GM12878 (cell line): Measurements from ENCODE around the gene MPHOSPH6. TPM values are rescaled to one million over a fixed set of nuclear protein-coding genes. Genes with fewer than 3 reads are reported as not detected.

Source experiments
- ATAC-seq: fragments of 200-7000 bp; cut with Tn5 transposase; 3 replicates; pipeline ENCODE4 v1.9.1; 2020; ENCODE audit warnings: mild to moderate bottlenecking, moderate library complexity
- BruUV-seq: library from RNA; stranded (reverse); fragments of 400-500 nt; replicated peaks from 2 replicates; lab custom pipeline; 2021; lab: Mats Ljungman, UMichigan
- CTCF ChIA-PET: fragments of 300-600 bp; sonication (Branson Sonifier 250); formaldehyde crosslinking; extraction: SDS; loops from one replicate; lab custom pipeline; 2021; ENCODE audit warnings: inconsistent platforms; lab: Yijun Ruan, JAX
- POLR2A ChIA-PET: fragments of 350-600 bp; formaldehyde crosslinking; extraction: SDS; loops from one replicate; lab custom pipeline; 2021; ENCODE audit warnings: inconsistent platforms; lab: Charles Lee
- RAD21 ChIA-PET: fragments of 300-600 bp; sonication (Branson Sonifier 250); formaldehyde crosslinking; loops from one replicate; lab custom pipeline; 2023; ENCODE audit warnings: antibody characterized with exemption; ENCODE audit not compliant: unreplicated experiment; lab: Charles Lee
- SMC1A ChIA-PET: fragments of 300-600 bp; sonication (Branson Sonifier 250); formaldehyde crosslinking; loops from one replicate; lab custom pipeline; 2023; ENCODE audit not compliant: unreplicated experiment, uncharacterized antibody; lab: Charles Lee
- DNase-seq: peaks from one replicate; pipeline ENCODE4 v3.0.0-alpha.2; 2011; ENCODE audit warnings: low read depth, low spot score
- FAIRE-seq: peaks from 3 replicates; lab custom pipeline; 2011; peaks lifted over from hg19 to GRCh38; lab: Jason Lieb, UNC
- H2AFZ ChIP-seq: 2 replicates; pipeline ENCODE4 v1.6.0; 2011; ENCODE audit warnings: low read depth, low read length, control low read depth; ENCODE audit not compliant: control insufficient read depth
- H3K27ac ChIP-seq: 2 replicates; pipeline ENCODE4 v1.5.1; 2011; ENCODE audit warnings: control low read depth; ENCODE audit not compliant: control insufficient read depth, insufficient read depth
- H3K27me3 ChIP-seq, 2 experiments: replicated peaks in 1 of 2; 2 replicates each; pipeline versions ENCODE4 v1.6.0 to v1.6.1; 2011; ENCODE audit warnings: low read length in 1 of 2; ENCODE audit not compliant: control insufficient read depth in 2 of 2, insufficient read depth in 2 of 2
- H3K36me3 ChIP-seq, 2 experiments: 2 replicates each; pipeline ENCODE4 v1.5.1; 2011; ENCODE audit warnings: low read length in 1 of 2; ENCODE audit not compliant: control insufficient read depth in 2 of 2, insufficient read depth in 2 of 2
- H3K4me1 ChIP-seq: 2 replicates; pipeline ENCODE4 v1.6.1; 2011; ENCODE audit warnings: mild to moderate bottlenecking, low read length, moderate library complexity, mixed read lengths; ENCODE audit not compliant: control insufficient read depth, insufficient read depth
- H3K4me2 ChIP-seq: 2 replicates; pipeline ENCODE4 v1.6.0; 2011; ENCODE audit warnings: control low read depth; ENCODE audit not compliant: control insufficient read depth, insufficient read depth
- H3K4me3 ChIP-seq: fragments of 200-600 bp; sonication (generic); 2 replicates; pipeline ENCODE4 v1.5.1; 2016
- H3K79me2 ChIP-seq: 2 replicates; pipeline ENCODE4 v1.6.0; 2011; ENCODE audit warnings: low read length; ENCODE audit not compliant: control insufficient read depth, insufficient read depth
- H3K9ac ChIP-seq: 2 replicates; pipeline ENCODE4 v1.8.0; 2011; ENCODE audit warnings: low read length, control low read depth, mixed read lengths; ENCODE audit not compliant: control insufficient read depth, insufficient read depth
- H3K9me3 ChIP-seq: replicated peaks from 3 replicates; pipeline ENCODE4 v1.5.1; 2011; ENCODE audit warnings: mild to moderate bottlenecking, low read length; ENCODE audit not compliant: control insufficient read depth, insufficient read depth
- H4K20me1 ChIP-seq: 2 replicates; pipeline ENCODE4 v1.6.0; 2011; ENCODE audit not compliant: control insufficient read depth, insufficient read depth
- E2F4 ChIP-seq: IDR thresholded peaks from 2 replicates; pipeline ENCODE4 v1.6.1; 2012; ENCODE audit warnings: low read depth, low read length, improper control_type of control experiment
- EP300 ChIP-seq, 2 experiments: fragments of 150-350 bp in 1 of 2; IDR thresholded peaks; 2 replicates each; pipeline ENCODE4 v1.6.1; 2011 to 2012; ENCODE audit warnings: low read depth in 2 of 2, low read length in 2 of 2, borderline replicate concordance in 1 of 2, improper control_type of control experiment in 1 of 2, inconsistent platforms in 1 of 2; ENCODE audit not compliant: control insufficient read depth in 1 of 2
- ETV6 ChIP-seq, 2 experiments: fragments of 450-650 bp in 1 of 2; IDR thresholded peaks in 1 of 2; conservative IDR thresholded peaks in 1 of 2; 2 replicates each; pipeline ENCODE4 v1.6.1; 2014; ENCODE audit warnings: antibody characterized with exemption in 1 of 2, borderline replicate concordance in 1 of 2, low read depth in 1 of 2, mild to moderate bottlenecking in 1 of 2, moderate library complexity in 1 of 2
- LARP7 ChIP-seq: fragments of 450-650 bp; IDR thresholded peaks from 2 replicates; pipeline ENCODE4 v1.6.1; 2017; ENCODE audit warnings: mild to moderate bottlenecking
- STAT3 ChIP-seq: IDR thresholded peaks from 2 replicates; pipeline ENCODE4 v1.6.1; 2011; ENCODE audit warnings: low read depth, low read length, improper control_type of control experiment
- TBL1XR1 ChIP-seq: IDR thresholded peaks from 2 replicates; pipeline ENCODE4 v1.6.1; 2012; ENCODE audit warnings: low read depth, low read length, improper control_type of control experiment
- ZBTB40 ChIP-seq: fragments of 450-650 bp; IDR thresholded peaks from 2 replicates; pipeline ENCODE4 v1.6.1; 2016; ENCODE audit warnings: mild to moderate bottlenecking, moderate library complexity, borderline replicate concordance
- WGBS: methylation state at CpG from one replicate; pipeline ENCODE4 v1.1.6; 2016; ENCODE audit warnings: low lambda C conversion rate; ENCODE audit not compliant: insufficient replicate concordance, insufficient coverage; ENCODE audit errors: missing lambda C conversion rate; 5-methylcytosine and 5-hydroxymethylcytosine counted together
- in situ Hi-C: fragments of 300-500 bp; cut with MboI; formaldehyde crosslinking; loops from 9 replicates; pipeline ENCODE4 v1.14.3; 2018; ENCODE audit warnings: mixed read lengths
- intact Hi-C: fragments of 100-400 bp; cut with micrococcal nuclease; formaldehyde crosslinking; loops from one replicate; pipeline ENCODE4 v1.14.2; 2022; ENCODE audit not compliant: unreplicated experiment
- polyA plus RNA-seq, 11 experiments: library from polyadenylated mRNA; depleted of rRNA in 4 of 11; unstranded in 6 of 11; stranded (reverse) in 5 of 11; fragments of >200 nt; fragmentation: Nextera tagmentation in 4 of 11; fragmentation: Illumina TruSeq in 1 of 11; extraction: Ambion mirVana in 4 of 11; extraction: Trizol in 1 of 11; gene quantifications; 1 replicate in 1 of 11; 2 replicates in 10 of 11; pipeline versions ENCODE4 v1.2.1 to v1.2.3, GENCODE V29; 2011 to 2016; ENCODE audit warnings: inconsistent platforms in 2 of 11, missing spikeins in 2 of 11, low read depth in 1 of 11
- total RNA-seq, 4 experiments: library from RNA; depleted of rRNA in 3 of 4; stranded (reverse); fragments of >200 nt in 3 of 4; fragmentation: Illumina TruSeq in 1 of 4; extraction: Trizol in 1 of 4; gene quantifications; 2 replicates each; pipeline versions ENCODE4 v1.2.1 to v1.2.3, GENCODE V29; 2013 to 2021
- TF ChIP-seq, protein P1 (sequence below): fragments of 450-650 bp; IDR thresholded peaks from 2 replicates; pipeline ENCODE4 v1.6.1; 2018; ENCODE audit warnings: borderline replicate concordance, mild to moderate bottlenecking; ENCODE audit not compliant: partially characterized antibody

Gene MPHOSPH6
- total and polyA plus RNA-seq, 10 of the 15 experiments (the other 5 are each of a cell fraction or from before 2014, with no cell fraction given): 8.9 to 39.6 (median 19.8) TPM

DNA sequence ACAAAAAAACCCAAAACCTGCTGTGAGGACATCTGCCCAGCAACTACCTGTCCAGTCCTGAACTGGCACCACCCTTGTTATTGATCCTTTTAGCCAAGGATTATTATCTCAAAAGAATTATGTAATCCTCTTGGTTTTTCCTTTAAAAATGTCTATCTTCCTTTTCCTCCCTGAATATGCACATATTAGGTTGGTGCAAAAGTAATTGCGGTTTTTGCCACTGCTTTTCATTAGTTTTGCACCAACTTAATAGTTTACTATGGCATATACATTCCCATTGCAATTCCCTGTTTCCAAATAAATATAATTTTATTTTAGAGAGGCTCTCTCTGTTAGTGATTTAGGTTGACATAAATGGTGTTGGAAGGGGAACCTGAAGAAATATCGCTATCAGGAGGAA lies 51.3 kb downstream of the MPHOSPH6 start:
- H2AFZ ChIP-seq: no peak overlapping the region
- no peak overlapping the region for H3K4me3 ChIP-seq
- POLR2A ChIA-PET: no interaction called here
- H4K20me1 ChIP-seq: no peaks in the 10 kb centered on the region
- DNase-seq (no peak), FAIRE-seq (no peak), ATAC-seq (no peak)
- H3K27ac ChIP-seq: no peak overlapping the region
- no peaks in the 10 kb centered on the region for H3K79me2 ChIP-seq
- no peaks in the 10 kb centered on the region for H3K4me1 ChIP-seq
- intact Hi-C loops (no loop called here), in situ Hi-C loops (no loop called here)
- WGBS: 31% methylated on average over 2 of the region's 2 CpGs
- RAD21 ChIA-PET: no interaction called here
- H3K9ac ChIP-seq: no peak overlapping the region
- no peaks in the 10 kb centered on the region for H3K9me3 ChIP-seq
- SMC1A ChIA-PET: no interaction called here
- CTCF ChIA-PET: no interaction called here
- H3K36me3 ChIP-seq: no peaks in the 10 kb centered on the region
- TF ChIP-seq STAT3: no peak
- TF ChIP-seq EP300 (IDR thresholded peaks at IDR 0.05; ENCODE audit: borderline replicate concordance in 1 of 2, control insufficient read depth in 1 of 2, low read depth in 2 of 2, low read length in 2 of 2): no peak
- TF ChIP-seq E2F4: no peak
- no peak for TF ChIP-seq TBL1XR1
- TF ChIP-seq, protein P1, sequence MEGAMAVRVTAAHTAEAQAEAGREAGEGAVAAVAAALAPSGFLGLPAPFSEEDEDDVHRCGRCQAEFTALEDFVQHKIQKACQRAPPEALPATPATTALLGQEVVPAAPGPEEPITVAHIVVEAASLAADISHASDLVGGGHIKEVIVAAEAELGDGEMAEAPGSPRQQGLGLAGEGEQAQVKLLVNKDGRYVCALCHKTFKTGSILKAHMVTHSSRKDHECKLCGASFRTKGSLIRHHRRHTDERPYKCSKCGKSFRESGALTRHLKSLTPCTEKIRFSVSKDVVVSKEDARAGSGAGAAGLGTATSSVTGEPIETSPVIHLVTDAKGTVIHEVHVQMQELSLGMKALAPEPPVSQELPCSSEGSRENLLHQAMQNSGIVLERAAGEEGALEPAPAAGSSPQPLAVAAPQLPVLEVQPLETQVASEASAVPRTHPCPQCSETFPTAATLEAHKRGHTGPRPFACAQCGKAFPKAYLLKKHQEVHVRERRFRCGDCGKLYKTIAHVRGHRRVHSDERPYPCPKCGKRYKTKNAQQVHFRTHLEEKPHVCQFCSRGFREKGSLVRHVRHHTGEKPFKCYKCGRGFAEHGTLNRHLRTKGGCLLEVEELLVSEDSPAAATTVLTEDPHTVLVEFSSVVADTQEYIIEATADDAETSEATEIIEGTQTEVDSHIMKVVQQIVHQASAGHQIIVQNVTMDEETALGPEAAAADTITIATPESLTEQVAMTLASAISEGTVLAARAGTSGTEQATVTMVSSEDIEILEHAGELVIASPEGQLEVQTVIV: no peak
- no peak for TF ChIP-seq ETV6 (conservative IDR thresholded peaks at IDR 0.05 in 1 of 2, IDR thresholded peaks at IDR 0.05 in 1 of 2; ENCODE audit: borderline replicate concordance in 1 of 2, low read depth in 1 of 2)
- TF ChIP-seq ZBTB40: no peak
- no peak for TF ChIP-seq LARP7
- H3K4me2 ChIP-seq: no peak overlapping the region
- no TSS peak for BruUV-seq
- peaks cover 0 to 2% of the 10 kb centered on the region in 2 experiments; a peak in 1 of 4 replicates for H3K27me3 ChIP-seq
